ENCODE measurements around the gene CELSR3.
A peak's percentile ranks its signal among the peaks of the same experiment; 100 is the strongest.

Gene CELSR3

DNA sequence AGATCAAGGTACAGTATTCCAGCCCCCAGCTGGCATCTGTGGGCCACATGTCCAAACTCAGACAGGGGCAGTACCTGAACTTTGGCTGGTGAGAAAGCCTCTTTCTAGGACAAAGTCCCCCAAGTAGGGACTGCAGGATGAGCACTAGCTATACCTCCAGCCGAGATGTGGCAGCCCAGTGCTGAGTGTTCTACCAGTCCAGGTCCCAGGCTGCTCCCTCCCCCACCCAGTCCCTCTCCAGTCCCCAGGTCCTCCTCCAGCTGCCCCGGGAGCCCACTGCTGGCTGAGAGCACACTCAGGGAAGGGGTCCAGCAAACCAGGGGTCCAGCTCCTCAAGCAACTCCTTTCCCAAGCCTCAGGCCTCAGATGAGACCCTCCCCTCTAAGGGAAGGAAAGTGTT lies 28.9 kb downstream of the CELSR3 start:
- DNase-seq (ENCODE audit: low read depth) = no peak

DNA sequence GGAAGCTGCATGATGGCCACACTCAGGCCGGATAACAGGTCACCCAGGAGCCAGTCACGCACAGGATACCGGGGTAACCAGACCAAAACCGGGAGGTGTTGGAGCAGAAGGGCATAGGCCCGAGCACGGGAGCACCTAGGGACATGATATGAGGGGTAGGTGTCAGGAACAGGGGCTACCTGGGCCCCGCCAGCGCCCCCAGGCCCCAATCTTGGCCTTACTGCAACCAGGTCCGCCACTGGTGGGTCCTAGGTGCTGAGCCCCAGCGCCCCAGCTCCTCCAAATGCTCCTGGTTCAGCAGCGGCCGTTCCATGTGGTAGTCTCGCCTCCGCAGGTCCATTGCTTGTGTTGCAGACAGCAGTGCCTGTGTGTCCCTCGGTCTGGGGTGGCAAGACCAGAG lies 29.4 kb downstream of the CELSR3 start:
- no peak for DNase-seq (ENCODE audit: low read depth)

DNA sequence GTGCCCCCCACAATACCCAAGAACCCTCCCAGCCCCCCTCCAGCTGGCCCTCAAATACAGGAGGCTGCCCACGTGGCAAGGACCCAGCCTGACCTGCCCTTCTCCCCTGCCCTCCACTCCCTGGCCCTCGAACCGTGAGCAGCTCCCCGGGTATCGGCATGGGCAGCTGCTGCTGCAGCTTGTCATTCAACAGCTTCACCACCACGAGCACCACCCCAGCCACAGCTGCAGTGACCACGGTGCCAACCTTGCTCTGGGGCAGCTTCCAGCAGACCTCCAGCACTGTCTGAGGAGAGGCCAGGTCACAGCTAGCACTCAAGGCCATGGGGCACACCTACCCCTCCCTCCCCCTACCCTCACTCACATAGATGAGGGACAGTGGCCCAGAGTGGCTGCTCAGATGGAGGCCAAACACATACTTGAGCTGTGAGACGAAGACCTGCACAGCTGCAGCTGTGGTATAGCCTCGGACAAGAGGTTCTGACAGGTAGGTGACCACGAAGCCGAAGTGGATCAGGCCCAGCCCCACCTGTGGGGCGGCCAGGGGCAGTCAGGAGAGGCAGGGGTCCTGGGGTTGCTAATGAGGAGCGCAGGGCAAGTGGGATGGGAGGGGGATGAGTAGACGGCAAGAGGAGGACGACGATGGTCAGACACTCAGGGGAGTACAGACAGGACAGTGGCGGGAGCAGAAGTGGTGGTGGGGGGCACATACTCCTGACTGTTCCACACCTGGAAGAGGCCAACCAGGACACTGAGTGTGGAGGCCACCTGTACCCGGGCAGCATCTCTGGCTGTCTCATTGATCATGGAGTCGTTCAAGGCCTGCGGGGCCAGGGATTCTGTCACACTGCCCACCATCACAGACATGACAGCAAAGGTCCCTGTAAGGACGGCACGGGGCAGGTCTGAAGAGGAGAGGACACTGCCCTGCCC lies 30.9 kb downstream of the CELSR3 start:
- no peak for DNase-seq (ENCODE audit: low read depth)

DNA sequence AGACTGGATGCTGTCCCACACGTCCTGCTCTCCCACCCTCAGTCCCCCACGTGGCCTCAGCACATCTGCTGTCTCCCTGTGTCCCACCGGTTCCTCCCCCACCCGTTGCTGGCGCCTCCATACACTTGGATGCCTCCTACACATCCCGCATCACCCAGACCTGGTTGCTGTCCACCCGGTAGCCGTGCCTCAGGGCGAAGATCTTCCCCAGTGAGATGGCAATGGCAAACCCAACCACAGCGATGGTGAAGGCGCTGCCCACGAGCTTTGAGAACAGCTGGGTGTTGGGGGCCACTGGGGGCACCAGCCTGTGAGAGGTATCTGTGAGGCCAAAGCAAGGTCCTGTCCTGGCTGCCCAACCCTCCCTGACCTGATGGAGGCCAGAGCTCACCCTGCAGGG lies 31.9 kb downstream of the CELSR3 start:
- no peak for DNase-seq (ENCODE audit: low read depth)

DNA sequence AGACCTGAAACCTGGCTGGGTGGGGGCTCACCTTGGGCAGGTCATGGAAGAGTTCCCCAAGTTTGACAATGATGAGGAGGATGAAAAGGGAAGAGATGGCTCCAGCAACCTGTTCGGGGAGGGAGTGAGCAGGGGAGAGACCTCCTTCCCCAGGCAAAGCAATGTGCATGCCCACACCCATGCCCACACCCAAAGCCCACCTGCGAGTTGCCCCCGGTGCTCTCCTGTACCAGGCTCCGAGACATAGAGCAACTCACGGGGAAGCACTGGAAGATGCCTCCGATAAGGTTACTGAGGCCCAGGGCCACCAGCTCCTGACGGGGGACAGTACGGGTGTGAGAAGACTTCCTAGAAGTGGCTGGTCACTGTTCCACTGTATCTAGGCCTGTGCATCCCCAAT lies 32.3 kb downstream of the CELSR3 start:
- no peak for DNase-seq (ENCODE audit: low read depth)

DNA sequence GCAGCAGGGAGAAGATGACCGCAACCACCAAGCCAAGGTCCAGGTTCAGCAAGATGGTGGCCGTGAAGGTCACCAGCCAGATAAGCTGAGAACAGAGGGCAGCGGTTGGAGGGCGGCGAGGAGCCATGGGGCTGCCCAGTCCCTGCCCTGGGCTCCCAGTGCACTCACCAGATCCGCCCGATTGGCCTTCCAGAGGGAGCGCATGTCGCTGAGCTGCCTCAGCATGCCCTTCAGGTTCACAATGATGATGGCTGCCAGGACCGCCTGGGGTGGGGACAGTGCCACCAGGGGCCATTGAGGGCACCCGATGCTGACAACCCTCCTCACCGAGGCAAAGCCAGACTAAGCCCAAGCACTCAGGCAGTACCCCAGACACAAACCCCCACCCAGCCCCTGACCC lies 32.8 kb downstream of the CELSR3 start:
- no peak for DNase-seq (ENCODE audit: low read depth)

DNA sequence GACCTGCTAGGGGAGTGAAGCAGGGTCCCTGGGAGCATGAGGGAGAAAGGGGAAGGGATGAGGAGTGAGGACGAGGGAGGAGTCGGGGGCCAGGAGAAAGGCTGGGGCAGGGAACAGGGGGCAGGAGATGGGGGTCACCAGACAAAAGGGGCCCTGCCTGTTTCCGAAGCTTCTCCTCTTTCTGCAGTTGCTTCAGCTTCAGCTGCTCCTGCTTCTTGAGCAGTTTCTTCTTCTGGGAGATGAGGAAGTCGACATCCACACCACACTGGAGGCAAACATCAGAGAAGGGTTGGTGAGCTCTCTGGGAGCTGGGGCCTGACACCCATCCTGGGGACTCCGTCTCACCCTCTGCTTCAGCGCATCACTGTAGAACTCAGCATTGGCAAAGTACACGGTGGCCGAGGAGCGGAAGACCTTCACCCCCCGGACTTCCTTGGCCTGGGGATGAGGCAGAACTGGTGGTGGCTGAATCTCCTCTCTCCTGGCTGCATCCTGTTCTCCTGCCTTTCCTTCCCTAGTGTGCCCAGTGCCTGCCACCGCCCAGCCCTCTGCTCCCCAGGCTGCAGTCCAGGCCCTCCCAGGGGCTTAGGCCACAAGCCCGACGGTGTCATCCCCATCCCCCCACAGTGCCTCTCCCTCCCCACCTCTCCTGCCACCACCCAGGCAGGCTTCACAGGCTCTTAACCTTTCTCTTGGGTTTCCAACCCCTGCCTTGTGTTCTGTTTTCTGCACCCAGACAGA lies 34.2 kb downstream of the CELSR3 start:
- no peak for DNase-seq (ENCODE audit: low read depth)

DNA sequence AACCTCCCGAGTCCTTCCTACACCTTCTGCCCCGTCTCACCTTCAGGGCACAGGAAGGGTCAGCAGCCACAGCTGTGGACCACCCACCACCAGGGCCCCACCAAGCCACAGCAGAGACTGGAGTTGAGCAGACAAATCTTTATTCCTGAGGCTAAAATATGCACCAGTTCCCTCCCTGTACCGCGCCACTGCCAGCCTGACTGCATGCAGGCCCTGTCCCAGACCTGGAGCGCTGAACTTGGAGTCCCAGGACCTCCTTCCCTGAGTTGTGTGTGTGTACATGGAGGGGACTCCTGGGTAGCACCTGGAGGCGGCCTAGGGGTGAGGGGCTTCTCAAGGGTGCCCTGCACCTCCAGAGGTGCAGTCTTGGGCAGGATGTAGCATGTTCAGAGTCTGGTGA lies 37.1 kb downstream of the CELSR3 start:
- no peak for DNase-seq (ENCODE audit: low read depth)

DNA sequence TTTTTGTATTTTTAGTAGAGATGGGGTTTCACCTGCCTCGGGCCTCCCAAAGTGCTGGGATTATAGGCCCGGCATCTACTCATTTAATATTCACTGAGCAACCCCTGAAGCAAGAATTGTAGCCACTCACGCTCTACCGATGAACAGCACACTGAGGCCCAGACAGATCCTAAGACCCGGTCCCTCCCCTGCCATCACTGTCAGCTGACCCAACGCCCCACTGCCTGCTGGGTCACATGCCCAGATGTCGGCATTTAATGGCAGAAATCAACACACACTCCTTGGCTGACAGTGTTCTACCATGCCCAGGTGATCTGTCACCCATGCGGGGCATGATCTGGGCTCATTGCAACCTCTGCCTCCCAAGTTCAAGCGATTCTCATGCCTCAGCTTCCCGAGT lies 37.9 kb downstream of the CELSR3 start:
- no peak for DNase-seq (ENCODE audit: low read depth)

DNA sequence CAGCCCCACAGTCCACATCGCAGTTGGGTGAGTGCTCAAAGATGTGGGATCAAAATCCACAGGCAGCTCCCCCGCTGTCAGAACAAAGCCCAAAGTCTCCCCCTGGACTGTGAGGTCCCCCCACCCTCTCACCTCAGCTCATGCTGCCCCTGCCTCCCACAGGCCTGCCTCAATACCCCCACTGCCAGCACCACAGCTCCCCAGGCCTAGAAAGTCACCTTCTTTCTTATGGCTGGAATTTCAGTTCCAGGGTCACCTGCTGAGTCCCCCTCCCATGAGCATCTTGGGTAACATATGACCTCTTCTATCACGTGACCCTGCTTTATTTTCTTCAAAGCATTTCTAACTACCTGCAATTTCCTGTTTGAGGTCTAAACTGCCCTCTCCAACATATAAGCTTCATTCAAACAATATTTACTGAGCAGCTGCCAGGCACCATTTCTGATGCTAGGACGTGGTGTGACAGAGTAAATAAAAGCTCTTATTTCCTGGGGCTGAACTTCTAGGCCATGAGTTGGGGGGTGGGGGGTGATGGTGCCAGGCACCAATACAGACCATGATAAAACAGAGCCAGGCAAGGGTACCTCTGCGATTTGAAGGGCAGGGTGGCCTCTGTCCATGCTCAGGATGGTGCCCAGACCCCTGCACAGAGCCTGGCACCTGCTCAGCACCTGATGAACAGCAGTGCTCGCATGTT lies 38.7 kb downstream of the CELSR3 start:
- no peak for DNase-seq (ENCODE audit: low read depth)

DNA sequence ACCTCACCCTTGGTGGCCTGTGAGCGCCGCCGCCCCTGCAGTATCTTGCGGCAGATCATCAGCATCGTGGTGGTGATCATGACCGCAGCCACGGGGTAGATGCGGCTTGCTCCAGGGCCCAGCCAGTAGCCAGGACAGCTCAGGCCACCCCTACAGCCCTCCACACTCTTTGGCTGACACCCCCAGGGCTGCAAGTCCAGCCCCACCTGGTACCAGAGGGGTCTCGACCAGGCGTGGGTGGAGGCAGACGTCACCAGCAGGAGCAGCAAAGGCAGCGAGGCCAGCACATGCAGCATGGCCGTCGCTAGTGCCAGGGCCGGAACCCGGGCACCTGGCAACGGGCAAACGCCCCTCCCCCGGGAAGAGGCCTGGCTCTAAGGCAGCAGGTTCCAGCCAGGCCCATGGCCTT lies 41.2 kb downstream of the CELSR3 start, which contains the start of gene TMEM89:
TSS of gene TMEM89 (minus strand) at position 309 of the 409 bp plus-strand sequence. CDS start at position 296, 13 bp downstream.
- DNase-seq (ENCODE audit: low read depth) = no peak

DNA sequence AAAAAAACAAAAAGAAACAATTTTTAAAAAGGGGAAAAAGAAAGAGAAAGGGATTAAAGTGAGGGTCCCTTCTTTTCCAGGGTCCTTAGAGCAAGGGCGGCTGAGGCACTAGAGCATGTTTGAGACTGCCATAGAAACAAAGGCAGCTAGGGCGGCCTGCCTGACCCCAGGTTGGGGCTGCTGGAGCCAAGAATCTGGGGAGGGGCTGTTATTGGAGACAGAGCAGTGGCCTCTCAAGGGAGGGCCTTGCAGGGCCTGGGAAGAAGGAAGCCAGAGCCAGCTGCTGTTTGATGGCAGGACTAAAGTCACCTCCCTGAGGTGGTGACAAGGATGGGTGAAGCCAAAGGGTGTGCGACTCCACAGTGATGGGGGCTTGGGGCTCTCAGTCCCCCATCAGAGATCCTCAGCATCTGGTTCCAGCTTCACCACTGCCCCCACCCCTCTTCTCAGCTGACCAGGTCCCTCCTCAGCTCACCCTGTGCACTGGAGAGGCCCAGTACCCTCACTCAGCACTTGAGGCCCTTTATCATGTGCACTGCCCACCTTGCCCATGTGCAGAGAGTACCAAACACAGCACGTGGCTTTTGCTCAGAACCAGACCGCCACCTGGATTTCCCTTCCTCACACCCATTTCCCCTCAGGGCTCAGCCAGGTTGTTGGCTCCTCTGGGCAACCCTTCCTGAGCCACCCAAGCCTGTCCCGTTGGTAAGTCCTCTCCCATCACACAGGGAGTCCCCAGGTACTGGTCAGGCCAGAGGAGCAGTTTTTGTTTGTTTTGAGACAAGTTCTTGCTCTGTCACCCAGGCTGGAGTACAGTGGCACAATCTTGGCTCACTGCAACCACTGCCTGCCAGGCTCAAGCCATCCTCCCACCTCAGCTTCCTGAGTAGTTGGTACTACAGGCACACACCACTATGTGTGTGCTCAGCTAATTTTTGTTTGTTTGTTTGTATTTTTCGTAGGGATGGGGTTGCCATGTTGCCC lies 42.9 kb downstream of the CELSR3 start:
- no peak for DNase-seq (ENCODE audit: low read depth)

DNA sequence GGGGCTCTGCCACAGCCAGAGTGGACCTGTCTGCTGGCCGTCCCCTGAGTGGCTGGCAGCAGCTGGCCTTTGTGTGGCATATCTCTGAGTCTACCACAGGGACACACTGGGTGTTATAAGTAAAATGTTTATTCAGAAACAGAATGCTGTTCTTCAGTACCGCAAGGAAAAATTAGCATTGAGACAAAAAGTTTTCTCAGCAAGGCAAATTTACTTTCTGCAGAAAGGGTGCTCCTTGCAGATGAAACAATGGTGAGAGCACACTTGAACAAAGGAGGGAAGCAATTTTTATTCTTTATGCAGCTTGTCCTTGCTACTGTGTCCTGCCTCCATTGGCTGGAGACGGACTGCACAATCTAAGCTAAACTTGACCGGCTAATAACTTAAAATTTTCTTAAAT lies 45.1 kb downstream of the CELSR3 start:
- DNase-seq (ENCODE audit: low read depth) = no peak

DNA sequence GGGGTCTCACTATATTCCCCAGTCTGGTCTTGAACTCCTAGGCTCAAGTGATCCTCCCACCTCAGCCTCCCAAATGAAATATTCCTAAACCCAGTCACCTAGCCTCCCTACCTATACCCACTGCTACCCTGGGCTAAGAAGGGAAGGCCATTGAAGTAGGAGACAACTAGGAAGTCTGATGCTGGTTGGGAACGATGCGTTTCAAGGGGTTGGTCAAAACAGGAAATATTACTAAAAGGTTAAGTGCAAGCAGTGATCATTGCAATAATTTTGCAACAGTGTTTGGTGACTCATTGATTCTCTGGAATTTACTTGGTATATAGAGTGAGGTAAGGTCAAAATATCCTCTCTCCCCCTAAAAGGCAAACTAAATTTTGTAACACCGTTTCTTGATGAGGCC lies 48.6 kb downstream of the CELSR3 start:
- no peak for DNase-seq (ENCODE audit: low read depth)

DNA sequence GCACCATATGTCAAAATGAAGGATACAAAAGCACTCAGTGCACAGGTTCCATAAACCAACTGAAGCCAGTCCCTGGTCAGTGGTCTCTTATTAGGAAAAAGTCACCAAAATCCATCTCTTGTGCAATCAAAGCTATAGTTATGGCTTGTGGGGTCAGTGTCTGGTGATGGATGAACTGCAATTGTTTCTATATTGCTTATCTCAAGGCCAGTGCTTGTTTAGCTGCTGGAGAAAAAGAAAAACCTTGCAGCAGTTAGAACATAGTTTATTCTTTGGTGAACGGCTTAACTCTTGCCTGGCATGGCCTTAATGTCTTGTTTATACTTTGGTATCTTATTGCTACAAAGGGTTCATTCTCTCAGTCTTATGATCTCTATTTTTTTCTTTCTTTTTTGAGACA lies 50.4 kb downstream of the CELSR3 start:
- no peak for DNase-seq (ENCODE audit: low read depth)

DNA sequence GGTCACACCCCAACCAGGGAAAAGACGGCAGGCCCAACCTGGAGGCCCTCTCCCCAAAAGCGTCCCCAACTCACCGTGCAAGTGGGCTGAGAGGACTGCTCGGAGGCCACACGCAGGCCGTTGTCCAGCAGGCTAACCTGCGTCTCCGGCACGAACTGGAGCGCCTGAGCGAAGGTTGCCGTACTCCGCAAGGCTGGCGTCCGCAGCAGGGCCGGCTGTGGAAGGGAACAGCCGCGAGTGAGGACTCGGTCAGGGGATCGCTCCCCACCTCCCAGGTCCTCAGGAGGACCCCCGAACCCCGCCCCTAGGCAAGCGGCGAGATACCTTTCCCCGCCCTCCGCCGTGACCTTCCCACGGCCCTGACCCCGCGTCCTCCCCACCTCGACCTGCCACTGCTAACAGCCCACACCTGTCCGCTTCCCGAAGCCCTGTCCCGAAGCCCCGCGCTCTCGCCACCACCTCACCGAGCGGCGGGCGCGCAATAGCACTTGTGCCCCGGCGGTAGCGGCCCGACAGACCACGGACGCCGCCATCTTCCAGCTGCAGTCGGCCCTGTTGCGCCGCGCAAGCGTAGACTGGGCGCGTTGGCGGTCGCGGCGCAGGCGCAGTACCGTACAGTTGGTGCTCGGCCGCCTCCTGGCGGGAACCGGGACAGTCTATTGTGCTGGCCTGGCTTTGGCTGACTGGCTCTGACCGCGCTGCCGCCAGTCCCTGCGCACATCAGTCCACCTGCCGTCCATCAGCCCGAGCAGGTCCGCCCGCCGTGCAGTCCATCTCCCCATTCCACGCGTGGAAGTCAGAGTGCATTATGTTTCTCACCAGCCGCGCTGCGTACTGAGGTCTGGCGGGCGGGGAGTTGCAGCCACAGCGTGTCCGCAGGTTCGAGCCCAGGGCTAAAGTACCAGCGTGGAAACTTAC lies 53.3 kb downstream of the CELSR3 start, which contains the start of gene UQCRC1:
TSS of gene UQCRC1 (minus strand) at position 559 of the 918 bp plus-strand sequence. CDS start at position 533, 26 bp downstream.
- peak; percentile 78 for DNase-seq (ENCODE audit: low read depth)

DNA sequence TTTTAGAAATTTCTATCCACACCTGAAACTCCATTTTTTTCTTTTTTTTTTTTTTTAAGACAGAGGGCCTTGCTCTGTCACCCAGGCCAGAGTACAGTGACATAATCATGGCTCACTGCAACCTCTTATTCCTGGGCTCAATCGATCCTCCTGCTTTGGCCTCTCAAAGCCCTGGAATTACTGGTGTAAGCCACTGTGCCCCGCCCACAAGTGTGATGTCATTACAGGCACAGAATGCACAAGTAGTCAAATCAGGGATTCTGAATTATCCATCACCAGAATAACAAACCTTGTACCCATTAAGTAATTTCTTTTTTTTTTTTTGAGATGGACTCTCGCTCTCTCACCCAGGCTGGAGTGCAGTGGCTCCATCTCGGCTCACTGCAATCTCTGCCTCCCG lies 55.2 kb downstream of the CELSR3 start:
- no peak for DNase-seq (ENCODE audit: low read depth)

DNA sequence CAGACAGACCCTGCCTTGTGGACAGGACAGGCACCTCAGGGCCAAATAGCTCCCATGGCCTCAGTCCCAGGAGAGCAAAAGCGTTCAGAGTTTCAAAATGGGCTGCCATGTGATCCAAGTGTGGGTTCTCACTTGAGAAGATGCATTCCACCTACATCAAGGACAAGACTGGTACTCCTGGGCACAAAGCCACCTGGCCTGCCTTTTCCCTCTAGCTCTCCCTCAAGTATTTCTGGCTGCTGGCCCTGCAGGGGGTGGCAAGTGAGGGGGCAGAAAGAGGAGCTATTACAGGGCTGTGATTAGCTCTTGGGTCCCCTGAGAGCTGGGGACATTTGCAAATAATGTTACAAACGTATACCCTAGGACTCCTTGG lies 61.1 kb downstream of the CELSR3 start:
- DNase-seq (ENCODE audit: low read depth) = no peak

DNA sequence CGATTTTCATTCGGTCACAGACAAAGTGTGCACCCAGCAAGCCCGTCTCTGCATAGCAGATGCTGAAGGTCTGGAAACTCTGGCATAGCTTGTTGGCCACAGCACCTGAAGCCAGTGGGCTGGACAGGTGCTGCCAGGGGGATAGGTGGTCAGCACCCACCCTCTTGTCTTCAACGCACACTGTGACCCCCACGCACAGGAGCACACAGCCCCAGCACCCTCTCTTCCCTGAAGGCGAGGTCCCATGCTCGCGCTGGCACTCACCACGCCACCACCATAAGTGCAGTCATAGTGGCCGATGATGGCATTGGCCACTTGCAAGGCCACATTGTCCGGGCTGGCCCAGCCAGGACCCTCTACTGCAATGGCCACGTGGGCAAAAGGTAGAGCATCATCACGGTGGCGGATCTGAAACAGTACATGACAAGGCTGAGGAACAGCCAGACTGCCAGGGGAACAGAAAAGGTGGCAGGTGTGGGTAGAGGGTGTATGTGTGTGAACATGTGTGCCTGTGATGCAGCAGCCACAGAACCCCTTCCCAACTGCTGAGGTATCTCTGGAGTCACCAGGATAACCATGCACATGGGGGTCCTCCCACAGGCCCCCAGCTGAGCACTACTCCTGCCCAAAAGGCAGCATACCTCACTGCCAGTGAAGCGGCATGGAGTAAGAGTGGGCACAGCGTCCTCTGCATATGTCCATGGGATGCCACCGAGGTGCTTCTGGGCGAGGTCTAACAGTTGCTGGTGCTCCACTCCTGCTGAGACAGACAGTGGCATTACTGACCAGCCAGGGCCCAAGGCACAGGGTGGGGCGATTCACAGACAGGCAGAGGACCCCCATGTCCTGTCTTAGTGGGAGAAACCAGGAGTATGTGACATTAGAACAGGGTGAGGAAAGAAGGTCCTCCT lies 61.7 kb downstream of the CELSR3 start:
- DNase-seq (ENCODE audit: low read depth) = no peak
